PC-3 (cell line): ENCODE results near the gene NPRL2. TPM values are rescaled to one million over a fixed set of nuclear protein-coding genes. Genes with fewer than 3 reads are reported as not detected.

Experiments
- ATAC-seq: fragments of 200-7000 bp; cut with Tn5 transposase; 2 replicates; pipeline ENCODE4 v1.9.1; 2020; ENCODE audit warnings: mild to moderate bottlenecking, moderate library complexity
- BruUV-seq: library from RNA; stranded (reverse); fragments of 400-500 nt; replicated peaks from 2 replicates; lab custom pipeline; 2021; lab: Mats Ljungman, UMichigan
- CTCF ChIA-PET: fragments of 300-600 bp; sonication (Branson Sonifier 250); formaldehyde crosslinking; loops from one replicate; lab custom pipeline; 2022; ENCODE audit warnings: antibody characterized with exemption; lab: Charles Lee
- POLR2A ChIA-PET: fragments of 300-600 bp; sonication (Branson Sonifier 250); formaldehyde crosslinking; loops from one replicate; lab custom pipeline; 2022; ENCODE audit warnings: antibody characterized with exemption; ENCODE audit not compliant: unreplicated experiment; lab: Charles Lee
- DNase-seq: peaks from one replicate; pipeline ENCODE4 v3.0.0-alpha.2; 2015
- H2AFZ ChIP-seq: fragments of 300-600 bp; sonication (generic); 2 replicates; pipeline ENCODE4 v1.6.0; 2016; ENCODE audit warnings: antibody characterized with exemption, low read length
- H3F3A ChIP-seq: fragments of 300-600 bp; sonication (generic); one replicate; pipeline ENCODE4 v1.6.0; 2017; ENCODE audit warnings: antibody characterized with exemption, low read length, control low read depth, mild to moderate bottlenecking; ENCODE audit not compliant: unreplicated experiment
- H3K27ac ChIP-seq: fragments of 300-600 bp; sonication (generic); 2 replicates; pipeline ENCODE4 v1.5.1; 2016; ENCODE audit warnings: mild to moderate bottlenecking, low read length
- H3K27me3 ChIP-seq: fragments of 300-600 bp; sonication (generic); 2 replicates; pipeline ENCODE4 v1.6.1; 2016; ENCODE audit warnings: low read length, mixed read lengths
- H3K36me3 ChIP-seq: fragments of 300-600 bp; sonication (generic); 2 replicates; pipeline ENCODE4 v1.6.1; 2016; ENCODE audit warnings: low read depth, mixed run types, low read length, mixed read lengths
- H3K4me1 ChIP-seq: fragments of 300-600 bp; sonication (generic); 2 replicates; pipeline ENCODE4 v1.5.1; 2016; ENCODE audit warnings: low read length; ENCODE audit not compliant: insufficient read depth
- H3K4me2 ChIP-seq: fragments of 300-600 bp; sonication (generic); 2 replicates; pipeline ENCODE4 v1.6.0; 2016; ENCODE audit warnings: low read length
- H3K4me3 ChIP-seq: fragments of 300-600 bp; sonication (generic); 2 replicates; pipeline ENCODE4 v1.5.1; 2016; ENCODE audit warnings: mild to moderate bottlenecking, low read length, mixed read lengths
- H3K79me2 ChIP-seq: fragments of 300-600 bp; sonication (generic); 2 replicates; pipeline ENCODE4 v1.6.1; 2017; ENCODE audit warnings: low read length, mixed read lengths
- H3K9ac ChIP-seq: fragments of 300-600 bp; sonication (generic); 2 replicates; pipeline ENCODE4 v1.6.0; 2016; ENCODE audit warnings: mild to moderate bottlenecking, low read length
- H3K9me2 ChIP-seq: fragments of 300-600 bp; sonication (generic); replicated peaks from 2 replicates; pipeline ENCODE4 v1.6.1; 2016; ENCODE audit warnings: mixed run types, low read length, mixed read lengths
- H3K9me3 ChIP-seq: fragments of 300-600 bp; sonication (generic); 2 replicates; pipeline ENCODE4 v1.6.1; 2016; ENCODE audit warnings: low read length, mixed read lengths
- H4K20me1 ChIP-seq: fragments of 300-600 bp; sonication (generic); 2 replicates; pipeline ENCODE4 v1.6.1; 2016; ENCODE audit warnings: low read length, mixed read lengths
- EZH2 ChIP-seq: fragments of 300-600 bp; sonication (generic); IDR thresholded peaks from one replicate; pipeline ENCODE4 v1.6.1; 2017; ENCODE audit warnings: antibody characterized with exemption, mild to moderate bottlenecking, low read length; ENCODE audit not compliant: unreplicated experiment
- EZH2phosphoT487 ChIP-seq: fragments of 300-600 bp; sonication (generic); IDR thresholded peaks from 2 replicates; pipeline ENCODE4 v1.6.1; 2018; ENCODE audit warnings: mild to moderate bottlenecking, antibody characterized with exemption, low read length, borderline replicate concordance
- intact Hi-C: fragments of 100-400 bp; cut with micrococcal nuclease; formaldehyde crosslinking; loops from 2 replicates; pipeline ENCODE4 v1.9.0; 2023
- total RNA-seq: library from RNA; depleted of rRNA; stranded (reverse); fragments of >200 nt; gene quantifications from 2 replicates; pipeline ENCODE4 v1.2.3, GENCODE V29; 2014
- TF ChIP-seq, protein P1 (sequence below): fragments of 300-600 bp; sonication (generic); conservative IDR thresholded peaks from 2 replicates; pipeline ENCODE4 v1.5.1; 2017; ENCODE audit warnings: antibody characterized with exemption, low read depth, mild to moderate bottlenecking, low read length

Gene NPRL2
- total RNA-seq, 1 experiment from 2014 or later: 56.9 TPM

DNA sequence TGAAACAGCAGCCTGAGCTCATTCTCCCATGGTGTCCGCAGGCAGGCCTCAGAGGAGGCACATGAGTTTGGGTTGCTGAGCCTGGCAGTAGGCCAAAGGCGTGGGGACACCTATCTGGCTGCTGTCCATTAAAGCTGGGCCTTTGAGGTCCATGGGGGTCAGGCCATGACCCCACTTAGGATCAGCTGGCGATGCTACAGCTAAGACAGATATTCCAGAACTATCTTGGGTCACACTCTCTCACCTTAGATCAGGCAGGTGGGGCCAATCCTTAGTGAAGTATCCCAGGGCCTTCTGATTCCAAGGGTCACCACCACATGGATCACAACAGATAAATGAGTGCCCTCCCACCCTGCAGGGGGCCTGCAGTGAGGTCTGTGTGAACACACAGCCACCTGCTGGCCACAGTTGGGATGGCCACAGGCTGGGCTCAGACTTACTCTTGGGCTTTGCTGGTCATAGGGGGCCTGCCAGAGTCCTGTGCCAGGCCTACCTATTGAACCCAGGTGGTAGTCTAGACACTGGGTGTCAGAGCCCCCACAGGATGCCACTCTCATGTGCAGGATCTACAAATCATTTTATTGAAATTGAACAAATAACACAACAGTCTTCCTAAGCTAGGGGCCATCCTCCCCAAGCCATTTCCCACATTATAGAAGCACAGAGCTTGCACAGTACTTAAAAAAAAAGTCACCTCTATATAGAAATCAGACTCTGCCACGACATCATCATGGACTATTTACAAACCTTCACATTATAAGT lies 26.0 kb downstream of the NPRL2 start:
- no peaks in the 10 kb centered on the region for H3K9me3 ChIP-seq
- H3K27ac ChIP-seq: no peak overlapping the region
- no peak overlapping the region for H3K4me3 ChIP-seq
- H3K4me2 ChIP-seq: no peak overlapping the region
- peaks cover 21% of the 10 kb centered on the region for H3K4me1 ChIP-seq
- CTCF ChIA-PET: interaction anchor here (0.6 to 1.4 kb wide), 7 partner anchors 13 to 1673 kb away, joined by 3 to 7 read pairs (median 4); partner anchors contain the start of genes HYAL1, HYAL3, IFRD2 and NAA80
- intact Hi-C loops: loop anchor here (1.0 to 5.0 kb wide), 2 partner anchors 50 to 127 kb away; no protein-coding TSS in a partner anchor
- no peaks in the 10 kb centered on the region for H3K27me3 ChIP-seq
- POLR2A ChIA-PET: interaction anchor here (0.6 kb wide), 2 partner anchors 11 to 89 kb away, joined by 5 to 6 read pairs; no protein-coding TSS in a partner anchor
- H3K36me3 ChIP-seq: peaks cover under 1% of the 10 kb centered on the region; the same call in 1 of the 2 replicates
- H3K79me2 ChIP-seq: peaks cover 33% of the 10 kb centered on the region
- no peaks in the 10 kb centered on the region for H3K9me2 ChIP-seq
- ATAC-seq (peak; percentile 25), DNase-seq (peak; percentile 80)
- no peak overlapping the region for H3K9ac ChIP-seq
- H3F3A ChIP-seq: no peaks in the 10 kb centered on the region
- no peaks in the 10 kb centered on the region for H4K20me1 ChIP-seq
- BruUV-seq: no TSS peak
- TF ChIP-seq, protein P1, sequence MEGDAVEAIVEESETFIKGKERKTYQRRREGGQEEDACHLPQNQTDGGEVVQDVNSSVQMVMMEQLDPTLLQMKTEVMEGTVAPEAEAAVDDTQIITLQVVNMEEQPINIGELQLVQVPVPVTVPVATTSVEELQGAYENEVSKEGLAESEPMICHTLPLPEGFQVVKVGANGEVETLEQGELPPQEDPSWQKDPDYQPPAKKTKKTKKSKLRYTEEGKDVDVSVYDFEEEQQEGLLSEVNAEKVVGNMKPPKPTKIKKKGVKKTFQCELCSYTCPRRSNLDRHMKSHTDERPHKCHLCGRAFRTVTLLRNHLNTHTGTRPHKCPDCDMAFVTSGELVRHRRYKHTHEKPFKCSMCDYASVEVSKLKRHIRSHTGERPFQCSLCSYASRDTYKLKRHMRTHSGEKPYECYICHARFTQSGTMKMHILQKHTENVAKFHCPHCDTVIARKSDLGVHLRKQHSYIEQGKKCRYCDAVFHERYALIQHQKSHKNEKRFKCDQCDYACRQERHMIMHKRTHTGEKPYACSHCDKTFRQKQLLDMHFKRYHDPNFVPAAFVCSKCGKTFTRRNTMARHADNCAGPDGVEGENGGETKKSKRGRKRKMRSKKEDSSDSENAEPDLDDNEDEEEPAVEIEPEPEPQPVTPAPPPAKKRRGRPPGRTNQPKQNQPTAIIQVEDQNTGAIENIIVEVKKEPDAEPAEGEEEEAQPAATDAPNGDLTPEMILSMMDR: peak; percentile 96
- no peak for TF ChIP-seq EZH2
- no peak overlapping the region for H2AFZ ChIP-seq

DNA sequence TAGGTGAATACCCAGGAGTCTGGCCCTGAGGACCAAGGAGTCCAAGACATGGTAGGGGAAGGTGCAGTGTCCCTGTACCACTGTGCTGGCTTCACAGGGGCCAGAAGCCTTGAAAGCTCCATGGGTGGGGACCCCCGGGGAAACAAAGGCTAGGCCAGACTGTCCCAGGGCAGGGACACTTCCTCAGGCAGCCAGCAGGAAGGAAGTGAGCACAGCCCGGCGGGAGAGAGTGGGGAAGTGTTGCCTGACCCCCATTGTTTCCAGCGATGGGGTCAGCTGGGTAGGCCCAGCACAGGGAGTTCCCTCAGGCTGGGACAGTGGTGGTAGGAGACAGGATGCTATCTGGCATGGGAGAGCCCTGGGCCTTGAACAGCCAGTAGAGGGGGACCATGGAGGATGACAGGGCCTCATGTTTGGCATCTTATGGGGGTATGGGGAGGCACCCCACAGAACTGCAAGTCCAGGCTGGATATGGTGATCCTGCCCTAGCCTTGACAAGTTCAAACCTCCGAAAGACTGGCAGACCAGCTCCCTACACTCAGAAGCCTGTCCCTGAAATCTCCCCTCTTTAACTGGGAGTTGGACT lies 26.9 kb downstream of the NPRL2 start:
- DNase-seq (no peak), ATAC-seq (no peak)
- Histone ChIP-seq H3K27me3 (no peaks in the 10 kb centered on the region), H3K9me2 (no peaks in the 10 kb centered on the region), H3K36me3 (peaks cover 6% of the 10 kb centered on the region), H3K4me2 (no peak overlapping the region), H3K4me3 (no peak overlapping the region), H3K79me2 (peaks cover 42% of the 10 kb centered on the region), H3K27ac (no peak overlapping the region), H3K9ac (no peak overlapping the region), H3F3A (no peaks in the 10 kb centered on the region), H3K4me1 (peaks cover 29% of the 10 kb centered on the region), H3K9me3 (no peaks in the 10 kb centered on the region), H2AFZ (no peak overlapping the region), H4K20me1 (no peaks in the 10 kb centered on the region)
- TF ChIP-seq EZH2 (no peak), EZH2phosphoT487 (no peak)
- TF ChIP-seq, protein P1: no peak
- BruUV-seq: no TSS peak
- CTCF ChIA-PET: interaction anchor here (0.6 to 1.4 kb wide), 4 partner anchors 21 to 64 kb away, joined by 3 to 7 read pairs (median 4); partner anchors contain the start of genes HYAL1, HYAL3 and NAA80
- intact Hi-C loops: loop anchor here (1.0 to 5.0 kb wide), 2 partner anchors 49 to 126 kb away; no protein-coding TSS in a partner anchor
- POLR2A ChIA-PET: interaction anchor here (0.6 kb wide), 1 partner anchor 10 kb away, joined by 6 read pairs; no protein-coding TSS in a partner anchor
